ENCODE data around the gene EID2. TPM values are rescaled to one million over a fixed set of nuclear protein-coding genes. Genes with fewer than 3 reads are reported as not detected.

The EID2 gene
- total and polyA plus RNA-seq, 2 of the 13 experiments (the other 11 are each of a cell fraction or from before 2014, with no cell fraction given): 3.7 to 14.1 TPM

GRCh38 chr19:39502640-39503417 is 37.1 kb downstream of the EID2 start (continued):
- peak; percentile 96 for TF ChIP-seq ETS1 (CRISPR knock-in tag; IDR thresholded peaks at IDR 0.05)
- TF ChIP-seq FOXP1 (IDR thresholded peaks at IDR 0.05): no peak
- TF ChIP-seq FOXP1 (CRISPR knock-in tag; IDR thresholded peaks at IDR 0.05): no peak
- TF ChIP-seq ZFP41 (CRISPR knock-in tag; IDR thresholded peaks at IDR 0.05; ENCODE audit: borderline replicate concordance): peak; percentile 98
- TF ChIP-seq ZBTB7B (CRISPR knock-in tag; IDR thresholded peaks at IDR 0.05): peak; percentile 86
- no peak for TF ChIP-seq KDM4B (CRISPR knock-in tag; IDR thresholded peaks at IDR 0.05)
- TF ChIP-seq KLF13 (CRISPR knock-in tag; IDR thresholded peaks at IDR 0.05): no peak
- TF ChIP-seq MEIS1 (CRISPR knock-in tag; IDR thresholded peaks at IDR 0.05; ENCODE audit: borderline replicate concordance): peak; percentile 68; the same call in 1 of the 2 replicates
- TF ChIP-seq BRCA1 (CRISPR knock-in tag; IDR thresholded peaks at IDR 0.05): peak; percentile 87
- TF ChIP-seq ZBTB3 (CRISPR knock-in tag; IDR thresholded peaks at IDR 0.05; ENCODE audit: borderline replicate concordance, low read depth): no peak
- TF ChIP-seq PRMT3 (CRISPR knock-in tag; IDR thresholded peaks at IDR 0.05; ENCODE audit: borderline replicate concordance, low read depth): peak; percentile 98
- TF ChIP-seq XBP1 (CRISPR knock-in tag; IDR thresholded peaks at IDR 0.05): no peak; the same call in 1 of the 2 replicates
- no peak for TF ChIP-seq ZNF646 (CRISPR knock-in tag; IDR thresholded peaks at IDR 0.05)
- no peak for TF ChIP-seq PHF5A (CRISPR knock-in tag; IDR thresholded peaks at IDR 0.05; ENCODE audit: low read depth, unreplicated experiment)
- TF ChIP-seq SALL2 (CRISPR knock-in tag; IDR thresholded peaks at IDR 0.05): peak; percentile 98
- TF ChIP-seq RBAK (CRISPR knock-in tag; IDR thresholded peaks at IDR 0.05): no peak
- TF ChIP-seq ZZZ3 (CRISPR knock-in tag; IDR thresholded peaks at IDR 0.05; ENCODE audit: borderline replicate concordance): peak; percentile 70
- no peak for TF ChIP-seq UBTF (CRISPR knock-in tag; IDR thresholded peaks at IDR 0.05)
- TF ChIP-seq NFKBIZ (CRISPR knock-in tag; IDR thresholded peaks at IDR 0.05): peak; percentile 77; the same call in 1 of the 2 replicates

Data from HepG2 (cell line).